CD4-positive, alpha-beta T cell treated with Interferon alpha-2 for 1 hour (primary cell): ENCODE measurements around the gene TEKT3.

Experiments used
- DNase-seq, 2 donors: peaks; one replicate each; pipeline ENCODE4 v3.0.0-alpha.2; 2020 to 2022

The TEKT3 gene

DNA sequence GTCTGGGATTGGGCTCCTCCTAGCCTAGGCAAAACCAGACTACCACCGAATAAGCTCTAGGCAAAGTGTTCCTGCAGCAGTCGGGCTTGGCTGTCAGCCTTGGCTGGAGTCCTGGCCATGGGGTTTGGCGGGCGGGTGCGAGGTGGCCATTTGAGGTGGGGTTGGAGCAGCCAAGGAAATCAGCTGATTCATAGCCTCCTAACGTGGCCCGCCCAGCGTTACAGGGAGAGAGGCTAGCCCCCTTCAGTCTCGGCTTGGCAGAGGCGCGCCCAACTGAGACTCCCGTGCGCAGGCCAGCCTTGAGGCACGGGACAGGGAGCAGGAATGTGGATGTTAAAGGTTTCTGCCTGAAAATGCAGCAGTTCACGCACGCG, 78.2 kb downstream of the TEKT3 start:
- DNase-seq, result no peak

DNA sequence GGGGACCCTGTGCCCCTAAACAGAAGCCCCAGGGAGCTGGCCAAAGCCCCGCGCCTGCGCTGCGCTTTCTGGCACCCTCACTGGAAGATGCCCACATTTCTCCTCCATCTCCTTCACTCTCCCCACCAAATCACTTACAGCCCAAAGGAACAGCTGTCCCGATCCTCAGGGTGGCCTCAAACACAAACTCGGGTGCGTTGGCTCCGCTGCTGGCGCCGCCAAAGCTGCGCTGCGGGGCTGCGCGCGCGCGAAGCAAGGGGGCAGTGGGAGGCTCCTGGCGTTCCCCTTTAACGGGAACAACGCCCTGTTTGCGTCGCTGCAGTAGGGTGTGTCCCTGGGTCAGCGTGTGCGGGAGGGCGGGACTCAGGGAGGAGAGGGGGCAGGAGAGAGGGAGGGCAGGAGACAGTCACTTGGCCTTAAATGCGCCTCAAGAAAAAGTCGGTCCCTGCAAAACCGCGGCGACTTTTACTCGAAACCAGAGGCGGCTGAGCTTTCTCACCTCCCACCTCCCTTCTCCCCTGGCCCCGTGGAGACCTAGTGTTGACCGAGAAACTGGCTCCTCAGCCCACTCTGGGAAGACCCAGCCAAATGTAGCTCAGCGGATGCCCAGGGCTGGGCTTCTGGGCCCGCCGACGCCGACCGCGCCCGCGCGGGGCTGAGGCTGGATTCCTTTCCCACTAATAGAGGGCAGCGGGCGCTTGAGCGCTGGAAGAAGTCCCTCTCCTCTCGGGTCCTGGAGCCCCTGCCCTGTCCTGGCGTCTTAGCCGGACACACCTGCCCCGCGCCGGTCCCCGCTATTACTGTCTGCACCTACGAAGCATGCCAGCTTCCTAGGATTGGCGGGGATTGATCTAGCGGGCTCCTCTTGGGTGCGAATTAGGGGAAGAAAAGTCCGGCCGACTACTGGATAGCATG, 78.8 kb downstream of the TEKT3 start:
- DNase-seq, result peak; percentile 4 to 20

DNA sequence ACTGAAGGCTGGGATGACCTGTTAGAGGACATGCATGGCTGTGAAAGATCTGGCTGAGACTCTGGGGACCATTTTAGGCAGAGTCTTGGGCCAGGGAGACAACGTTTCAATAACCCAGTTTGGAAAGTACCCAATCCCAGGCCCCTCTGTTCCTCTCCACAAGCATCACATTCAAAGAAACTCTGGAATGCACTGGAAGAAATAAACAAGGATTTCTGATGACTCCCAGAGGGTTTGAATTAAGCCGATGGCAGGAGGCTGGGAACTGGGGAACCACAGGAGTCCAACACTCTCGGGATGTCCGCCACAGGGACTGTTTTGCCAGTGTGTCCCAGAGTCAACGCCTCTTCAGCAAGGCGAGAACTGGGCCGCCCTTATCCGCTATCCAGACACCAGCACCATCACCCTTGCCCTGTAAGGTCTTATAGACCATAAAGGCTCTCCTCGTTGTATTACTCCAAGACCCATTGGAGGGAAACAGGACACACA, 79.6 kb downstream of the TEKT3 start:
- no peak for DNase-seq

DNA sequence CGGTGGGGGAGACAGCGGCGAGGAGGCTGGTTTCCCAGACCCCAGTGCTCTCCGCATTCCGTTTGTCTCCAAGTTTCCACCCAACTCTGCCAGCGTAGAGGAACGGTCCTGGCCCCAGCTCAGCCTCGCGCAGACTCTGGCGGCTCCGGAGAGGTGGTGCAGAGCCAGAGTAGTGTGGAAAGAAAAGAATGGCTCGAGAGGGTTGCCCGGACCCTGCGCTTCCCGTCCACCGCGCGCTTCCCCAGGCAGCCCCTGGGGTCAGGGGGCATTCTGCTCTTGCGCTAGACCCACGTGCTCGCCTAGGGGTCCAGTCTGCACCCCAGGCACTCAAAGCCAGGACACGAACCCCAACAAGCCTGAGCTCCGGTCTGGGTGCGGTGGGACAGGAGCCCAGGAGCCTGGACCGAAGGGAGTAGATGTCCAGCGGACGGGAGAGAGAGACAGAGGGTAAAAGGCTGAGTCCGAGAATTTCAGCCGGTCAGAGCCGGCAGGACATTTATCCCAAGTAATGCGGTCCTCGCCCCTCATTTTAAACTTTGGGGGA, 80.1 kb downstream of the TEKT3 start:
- DNase-seq, result no peak

DNA sequence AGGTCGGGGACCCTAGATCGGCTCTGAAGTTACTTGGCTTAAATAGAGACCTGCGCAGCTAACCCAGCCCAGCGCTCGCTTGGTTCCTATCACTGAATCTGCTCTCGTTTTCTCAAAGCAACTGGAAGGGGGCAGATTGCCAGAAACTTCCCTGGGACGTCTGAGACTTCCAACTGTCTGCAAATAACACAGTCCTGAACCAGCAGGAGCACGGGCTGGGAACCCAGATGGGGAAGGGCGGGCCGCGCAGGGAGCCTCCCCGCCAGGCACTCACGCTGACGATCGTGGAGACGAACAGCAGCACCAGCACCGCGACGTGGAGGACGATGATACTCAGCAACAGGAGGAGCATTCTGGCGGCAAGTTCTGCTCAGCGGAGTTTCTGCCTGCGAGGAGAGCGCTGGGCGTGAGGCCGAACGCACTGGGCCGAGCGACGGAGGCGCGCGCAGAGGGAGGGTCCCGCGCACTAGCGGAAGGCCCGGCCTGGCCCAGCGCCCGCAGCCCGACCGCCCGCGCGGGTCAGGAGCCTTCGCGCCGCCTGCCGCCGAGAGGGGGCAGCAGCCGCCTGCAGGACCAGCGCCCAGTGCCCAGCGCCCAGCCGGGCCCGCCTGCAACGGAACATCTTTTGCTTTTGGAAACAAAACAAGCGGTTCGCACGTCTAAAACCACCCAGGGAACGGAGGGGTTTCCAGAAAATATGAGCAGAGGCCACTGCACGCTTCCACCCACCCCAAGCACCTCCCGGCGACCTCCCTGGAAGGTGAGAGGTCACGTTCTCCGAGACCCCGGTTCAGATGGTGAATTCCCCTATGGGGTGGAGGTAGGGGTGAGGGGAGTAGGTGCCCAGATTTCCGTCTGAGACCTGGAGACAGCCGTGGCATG, 80.8 kb downstream of the TEKT3 start:
- DNase-seq, result peak; percentile 34 to 45

DNA sequence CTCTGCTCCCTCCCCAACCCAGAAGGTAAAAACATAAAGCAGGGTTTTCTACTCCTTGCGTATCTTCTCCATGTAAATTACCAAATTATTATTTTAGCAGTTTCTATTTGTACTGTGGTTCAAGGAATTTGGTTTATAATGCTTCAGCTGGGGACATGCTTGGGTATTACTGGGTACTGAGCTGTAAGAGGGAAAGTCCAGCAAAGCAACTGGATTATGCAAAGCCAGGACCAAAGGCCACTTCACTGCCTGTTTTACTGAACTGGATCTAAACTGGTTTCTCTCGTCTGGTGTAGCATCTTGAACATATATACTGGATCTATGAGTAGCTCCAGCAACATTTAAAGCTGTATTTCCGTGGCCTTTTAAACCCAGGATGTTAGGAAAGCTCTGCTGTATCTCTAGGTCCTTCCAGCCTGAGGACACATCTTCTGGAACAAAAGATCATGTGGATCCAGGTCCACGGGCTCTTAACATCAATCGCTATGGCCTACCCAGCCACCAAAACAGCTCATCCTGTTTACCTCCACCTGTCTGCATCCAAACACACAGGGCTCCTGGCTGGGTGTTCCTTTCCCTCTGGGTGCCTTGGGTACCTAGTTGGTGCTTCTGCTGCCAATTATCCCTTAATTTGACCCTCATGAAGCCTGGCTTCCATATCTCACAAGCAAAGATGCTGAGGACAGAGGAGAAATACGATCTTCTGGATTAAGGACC, 83.4 kb downstream of the TEKT3 start:
- DNase-seq, result no peak

DNA sequence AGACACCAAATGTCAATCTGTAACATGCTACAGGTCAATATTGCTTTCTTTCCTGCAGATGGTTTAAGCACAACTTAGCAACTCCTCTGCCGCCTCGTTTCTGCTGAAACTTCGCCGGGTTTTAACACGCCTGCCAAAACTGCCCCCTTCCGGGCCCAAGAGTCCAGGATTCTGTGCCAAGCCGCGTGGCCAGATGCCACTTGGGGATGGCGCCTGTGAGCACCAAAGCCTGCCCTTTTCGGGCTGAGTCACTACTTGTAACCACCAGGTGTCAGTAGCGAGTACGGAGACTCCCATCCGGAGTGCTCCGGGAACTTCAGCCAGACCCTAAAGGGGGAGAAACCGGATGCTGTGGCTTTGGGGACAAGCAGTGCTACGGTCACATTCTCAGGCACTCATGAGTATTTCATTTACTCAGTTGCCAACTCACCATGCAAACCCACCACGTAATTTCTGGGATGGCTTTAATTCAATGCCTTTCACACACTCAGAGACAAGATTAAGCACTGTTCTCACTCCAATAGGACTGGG, 84.1 kb downstream of the TEKT3 start:
- peak; percentile 53 to 63 for DNase-seq

DNA sequence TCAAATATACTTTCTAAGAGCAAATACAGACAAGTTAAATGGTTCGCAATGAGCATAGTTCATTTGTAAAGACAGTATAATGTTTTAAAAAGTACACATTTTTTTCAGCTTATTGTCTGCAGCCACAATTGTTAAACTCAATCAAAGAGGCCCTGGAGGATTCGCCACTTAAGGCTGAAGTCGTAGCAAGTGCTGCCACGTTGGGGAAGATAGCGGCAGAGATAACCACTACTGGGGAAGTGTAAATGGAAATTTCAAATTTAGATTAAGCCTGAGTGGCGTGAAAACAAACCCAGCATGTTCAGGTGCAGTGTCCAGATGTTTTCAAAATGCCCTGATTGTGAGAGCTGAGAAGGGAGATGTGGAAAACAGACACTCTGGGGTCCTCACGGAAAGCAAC, 84.7 kb downstream of the TEKT3 start:
- no peak for DNase-seq

DNA sequence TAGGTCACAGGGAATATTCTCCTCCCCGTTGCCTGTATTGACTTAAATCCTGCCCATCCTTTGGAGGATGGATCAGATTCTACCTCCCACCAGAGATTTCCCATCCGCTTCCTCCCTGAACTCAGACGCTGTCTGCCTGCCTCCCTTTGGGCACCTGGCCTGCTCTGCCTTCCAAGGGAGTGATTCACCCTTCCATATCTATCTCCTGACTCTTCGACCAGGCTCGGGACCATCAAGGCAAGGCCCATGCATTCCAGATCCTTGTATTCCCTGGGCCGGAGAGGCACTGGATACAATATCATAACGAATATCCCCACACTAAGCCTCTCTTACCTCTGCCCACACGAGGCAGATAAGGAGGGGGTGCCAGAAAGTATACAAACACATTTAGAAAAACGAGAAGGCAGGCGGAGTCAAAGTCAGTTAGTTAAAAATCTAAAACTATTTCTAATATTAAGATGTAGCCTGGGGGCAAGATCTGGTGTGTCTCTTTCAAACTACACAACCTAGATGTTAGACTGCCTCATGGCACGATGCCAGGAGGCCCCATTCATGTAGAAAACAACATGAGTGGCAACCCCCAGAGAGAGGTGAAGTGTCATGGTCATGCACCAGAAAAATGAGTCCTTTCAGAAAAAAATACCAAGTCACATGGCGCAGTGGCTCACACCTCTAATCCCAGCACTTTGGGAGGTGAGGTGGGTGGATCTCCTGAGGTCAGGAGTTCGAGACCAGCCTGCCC, 85.5 kb downstream of the TEKT3 start:
- no peak for DNase-seq
